GM21717 (cell line): ENCODE results near the gene AP1S1.
A peak's percentile ranks its signal among the peaks of the same experiment; 100 is the strongest.

Experiments used
- ATAC-seq: cut with Tn5 transposase; IDR thresholded peaks from one replicate; pipeline ENCODE4 v1.9.1; 2021; ENCODE audit warnings: mild to moderate bottlenecking, moderate library complexity; ENCODE audit not compliant: unreplicated experiment

Gene AP1S1

GRCh38 chr7:101156277-101156676 is 2.0 kb downstream of the AP1S1 start:
- ATAC-seq: no peak

DNA sequence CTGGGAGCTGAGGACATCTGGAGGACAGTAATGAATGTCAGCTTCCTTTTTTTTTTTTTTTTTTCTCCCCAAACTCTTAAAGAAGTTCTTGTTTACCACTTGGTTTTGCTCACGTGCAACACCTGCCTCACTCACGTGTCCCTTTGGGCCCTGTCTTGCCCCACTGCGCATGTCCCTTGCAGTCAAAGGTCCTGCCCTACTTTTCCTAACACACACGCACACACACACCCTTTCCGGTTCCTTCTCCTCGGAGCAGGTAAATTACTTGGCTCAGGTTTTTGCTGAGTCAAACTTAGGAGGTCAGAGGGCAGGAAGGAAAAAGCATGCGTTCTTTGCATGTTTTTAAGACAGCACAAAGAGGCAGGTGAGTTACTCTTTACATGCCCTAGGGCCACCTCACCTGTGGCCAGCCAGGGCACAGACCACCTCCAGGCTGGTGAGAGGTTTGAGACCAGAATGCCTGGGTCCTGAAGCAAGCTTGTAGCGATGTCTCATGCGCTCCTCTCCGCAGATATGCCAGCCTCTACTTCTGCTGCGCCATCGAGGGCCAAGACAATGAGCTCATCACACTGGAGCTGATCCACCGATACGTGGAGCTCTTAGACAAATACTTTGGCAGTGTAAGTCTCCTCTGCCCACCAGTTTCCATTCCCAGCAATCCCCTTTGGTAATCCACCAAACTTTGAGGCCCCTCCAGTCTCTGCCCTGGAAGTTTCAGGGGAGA is 2.8 kb downstream of the AP1S1 start:
- ATAC-seq: no peak

DNA sequence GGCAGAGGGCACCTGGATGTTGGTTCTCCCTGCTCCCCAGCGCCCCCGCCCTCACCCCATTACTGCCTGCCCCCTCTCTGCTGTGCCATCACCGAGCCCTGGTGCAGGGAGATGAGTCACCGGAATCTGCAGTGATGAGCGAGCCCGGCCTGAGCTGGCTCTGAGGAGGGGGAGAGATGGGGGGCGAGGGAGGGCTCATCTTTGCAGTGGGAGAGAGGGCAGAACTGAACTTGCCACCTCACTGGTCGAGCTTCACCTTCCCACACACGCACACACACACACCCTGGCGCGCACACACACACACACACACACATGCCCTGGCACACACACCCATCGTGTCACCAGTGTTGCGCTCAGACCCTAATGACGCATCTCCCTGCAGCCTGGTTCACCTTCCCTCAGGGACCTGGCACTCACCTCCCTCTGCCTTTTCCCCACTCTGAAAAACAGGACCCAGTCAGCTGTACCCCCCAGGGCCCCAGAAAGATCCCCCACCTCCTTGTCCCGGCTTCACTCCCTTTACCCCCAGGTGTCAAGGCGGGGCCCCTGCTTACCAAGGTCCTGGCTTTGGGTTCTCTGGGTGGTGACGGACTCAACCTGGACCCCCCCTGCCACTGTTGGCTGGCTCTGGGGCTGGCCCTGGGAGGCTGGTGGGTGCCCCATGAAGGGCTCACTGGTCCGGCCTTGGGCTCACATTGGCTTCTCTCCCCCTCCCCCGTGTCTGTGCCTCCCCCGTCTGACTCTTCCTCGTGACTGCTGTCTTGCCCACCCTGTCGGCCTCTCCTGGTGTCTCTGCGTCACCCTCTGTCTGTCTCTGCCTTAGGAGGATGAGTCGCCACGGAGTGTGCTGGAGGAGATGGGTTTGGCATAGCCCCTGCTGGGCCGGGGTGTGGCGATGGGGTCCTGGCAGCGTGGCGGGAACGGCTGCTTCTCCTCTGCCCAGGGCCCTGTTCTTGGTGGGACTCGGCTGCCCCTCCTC is 5.7 kb downstream of the AP1S1 start:
- ATAC-seq: no peak

GRCh38 chr7:101160910-101161309 is 6.6 kb downstream of the AP1S1 start:
- no peak for ATAC-seq

DNA sequence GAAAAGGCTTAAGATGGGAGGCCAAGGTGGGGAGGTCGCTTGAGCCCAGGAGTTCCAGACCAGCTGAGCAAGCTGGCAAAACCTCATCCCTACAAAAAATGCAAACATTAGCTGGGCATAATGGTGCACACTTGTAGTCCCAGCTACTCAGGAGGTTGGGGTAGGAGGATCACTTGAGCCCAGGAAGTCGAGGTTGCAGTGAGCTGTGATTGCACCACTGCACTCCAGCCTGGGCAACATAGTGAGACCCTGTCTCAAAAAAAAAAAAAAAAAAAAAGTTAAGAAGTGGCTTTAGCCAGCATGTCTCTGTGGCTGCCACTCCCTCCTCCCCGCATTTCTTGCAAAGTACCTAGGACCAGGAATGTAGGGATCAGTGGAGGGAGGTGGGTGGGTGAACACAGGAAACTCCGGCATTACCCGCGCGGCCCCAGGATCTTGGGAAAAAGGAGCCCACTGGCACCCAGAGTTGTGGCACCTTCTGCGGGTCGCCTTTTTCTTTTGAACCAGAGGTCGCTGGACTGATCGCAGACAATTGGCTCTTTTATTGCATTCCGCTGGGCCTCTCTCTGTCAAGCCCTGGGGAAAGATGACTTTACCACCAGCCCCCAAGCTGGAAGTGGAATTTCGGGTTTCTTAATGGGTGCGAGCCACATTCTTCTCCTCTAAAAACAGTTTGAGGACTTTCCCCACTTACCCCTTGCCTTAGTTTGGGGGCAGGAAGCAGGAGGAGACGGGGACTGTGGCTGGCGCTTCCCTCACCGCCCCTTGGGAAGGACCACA is 7.6 kb downstream of the AP1S1 start:
- ATAC-seq: no peak

DNA sequence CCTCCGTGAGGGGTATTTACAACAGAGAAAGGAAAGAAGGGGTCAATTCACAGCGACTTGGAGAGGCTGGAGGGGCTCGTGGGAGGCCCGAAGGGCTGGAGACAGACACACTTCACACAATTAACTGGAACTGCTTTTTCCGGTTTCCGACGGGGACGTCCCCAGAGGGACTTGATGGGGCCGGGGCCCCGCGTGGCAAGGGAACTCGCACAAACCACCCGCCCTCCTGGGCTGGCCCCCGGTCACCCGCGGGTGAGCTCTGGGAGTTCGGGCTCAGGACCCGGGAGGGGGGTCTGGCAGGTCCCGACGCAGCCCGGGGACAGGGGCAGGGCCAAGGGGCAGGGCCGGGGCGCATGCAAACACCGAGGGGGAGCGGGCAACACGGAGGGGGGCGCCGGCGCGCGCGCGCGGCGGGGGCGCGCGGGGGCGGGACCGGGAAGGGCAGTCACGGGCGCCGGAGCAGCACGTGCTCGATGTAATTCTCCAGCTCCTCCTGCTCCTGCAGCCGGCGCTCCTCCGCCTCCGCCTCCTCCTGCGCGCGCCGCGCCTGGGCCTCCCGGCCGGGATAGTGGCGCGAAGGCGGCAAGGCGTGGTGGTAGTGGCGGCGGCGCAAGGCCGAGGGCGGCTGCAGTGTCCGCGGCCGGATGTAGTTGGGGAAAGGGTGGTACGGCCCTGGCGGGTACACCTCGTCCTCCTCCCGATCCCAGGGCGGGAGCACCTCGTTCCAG is 8.4 kb downstream of the AP1S1 start:
- no peak for ATAC-seq

DNA sequence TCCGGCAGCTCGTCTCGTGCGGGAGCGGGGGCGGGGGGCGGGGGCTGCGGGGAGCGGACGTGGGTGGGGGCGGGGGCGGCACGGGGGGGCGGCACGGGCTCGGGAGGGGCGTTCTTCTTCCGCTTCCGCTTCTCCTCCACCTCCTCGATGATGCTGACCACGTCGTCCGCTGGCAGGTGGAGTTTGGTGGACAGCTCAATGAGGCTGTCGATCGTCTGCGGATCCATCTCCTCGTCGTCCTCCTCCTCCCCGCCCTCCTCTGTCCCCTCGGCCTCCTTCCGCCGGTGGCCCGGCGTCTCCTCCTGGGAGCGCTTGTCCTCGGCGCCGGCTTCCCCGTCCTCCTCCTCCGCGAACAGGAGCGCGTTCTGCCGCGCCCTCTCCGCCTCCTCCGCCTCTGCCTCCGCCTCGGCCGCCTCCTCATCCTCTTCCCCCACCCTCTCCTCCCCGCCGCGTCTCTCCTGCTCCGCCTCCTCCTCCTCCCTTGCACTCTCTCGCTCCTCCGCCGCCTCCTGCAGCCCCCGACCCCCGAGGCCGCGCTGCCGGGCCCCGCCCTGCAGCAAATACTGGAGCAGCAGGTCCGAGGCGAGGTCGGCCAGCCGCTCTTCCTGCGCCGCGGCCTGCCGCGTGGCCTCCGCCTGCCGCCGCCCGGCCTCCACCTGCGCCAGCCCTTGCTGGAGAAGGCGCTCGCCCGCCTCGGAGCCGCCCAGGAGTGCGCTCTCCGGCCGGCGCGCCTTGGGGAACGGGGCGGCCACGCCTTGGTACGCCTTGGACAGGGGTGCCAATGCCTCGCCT is 9.2 kb downstream of the AP1S1 start:
- no peak for ATAC-seq

DNA sequence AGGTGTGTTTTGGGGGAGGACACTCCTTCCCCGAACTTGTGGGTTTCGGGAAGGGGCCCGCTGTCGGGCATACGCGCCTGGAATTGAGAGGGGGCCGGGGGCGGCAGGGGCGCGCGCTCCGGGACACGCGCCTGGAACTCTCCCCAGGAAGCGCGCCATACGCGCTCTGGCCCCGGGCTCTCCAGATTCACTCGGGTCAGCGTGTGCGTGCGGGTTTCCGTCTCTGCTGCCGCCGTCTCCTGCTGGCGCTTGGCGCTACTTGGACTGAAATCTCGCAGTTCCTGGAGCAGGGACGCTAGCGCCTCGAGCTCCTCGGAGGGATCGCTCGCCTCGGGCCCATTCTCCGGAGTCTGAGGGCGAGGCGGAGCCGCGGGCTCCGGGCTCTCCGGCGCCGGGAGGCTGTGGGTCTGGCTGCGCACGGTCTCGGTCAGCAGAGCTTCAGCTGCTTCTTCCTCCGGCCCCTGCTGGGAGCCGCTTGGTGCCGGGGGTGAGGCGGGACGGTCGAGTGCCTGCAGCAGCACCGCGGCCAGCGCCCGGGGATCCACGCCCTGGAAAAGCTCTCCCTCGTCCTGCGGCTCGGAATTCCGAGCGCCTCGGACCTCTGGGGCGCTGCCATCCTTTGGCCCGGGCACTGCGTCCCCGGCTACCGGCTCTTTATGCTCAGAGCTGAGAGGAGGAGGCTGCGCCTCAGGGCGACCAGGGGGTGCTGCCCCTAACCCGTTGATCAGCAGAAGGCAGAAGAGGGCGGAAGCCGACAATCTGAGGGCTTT is 10.0 kb downstream of the AP1S1 start:
- no peak for ATAC-seq

- ATAC-seq: peak; percentile 42
These were observed 11.0 kb downstream of the AP1S1 start, which contains the start of gene VGF for GRCh38 chr7:101165075-101165957. Gene VGF, minus strand, starts transcription at chr7:101165569. Its CDS starts 726 bp downstream, at chr7:101164843.

- ATAC-seq: no peak
These were observed 11.8 kb downstream of the AP1S1 start for GRCh38 chr7:101165958-101166647.

DNA sequence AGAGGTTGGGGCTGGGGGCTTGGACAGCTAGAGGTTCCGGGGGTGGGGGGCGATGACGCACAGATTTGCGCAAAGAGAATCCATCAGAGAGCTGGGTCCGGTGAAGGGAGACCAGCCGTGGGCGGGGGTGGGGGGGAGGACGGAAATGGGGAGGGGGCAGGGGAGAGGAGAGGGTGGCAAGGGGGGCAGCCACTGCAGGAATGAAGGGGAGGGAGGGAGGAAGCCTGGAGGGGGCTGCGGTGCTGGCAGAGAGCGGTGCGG is 12.3 kb downstream of the AP1S1 start:
- no peak for ATAC-seq

- no peak for ATAC-seq
These were observed 12.8 kb downstream of the AP1S1 start for GRCh38 chr7:101166909-101167644.

- ATAC-seq: no peak
These were observed 13.6 kb downstream of the AP1S1 start for GRCh38 chr7:101167645-101168411.

- ATAC-seq: no peak
These were observed 14.3 kb downstream of the AP1S1 start for GRCh38 chr7:101168412-101169049.

DNA sequence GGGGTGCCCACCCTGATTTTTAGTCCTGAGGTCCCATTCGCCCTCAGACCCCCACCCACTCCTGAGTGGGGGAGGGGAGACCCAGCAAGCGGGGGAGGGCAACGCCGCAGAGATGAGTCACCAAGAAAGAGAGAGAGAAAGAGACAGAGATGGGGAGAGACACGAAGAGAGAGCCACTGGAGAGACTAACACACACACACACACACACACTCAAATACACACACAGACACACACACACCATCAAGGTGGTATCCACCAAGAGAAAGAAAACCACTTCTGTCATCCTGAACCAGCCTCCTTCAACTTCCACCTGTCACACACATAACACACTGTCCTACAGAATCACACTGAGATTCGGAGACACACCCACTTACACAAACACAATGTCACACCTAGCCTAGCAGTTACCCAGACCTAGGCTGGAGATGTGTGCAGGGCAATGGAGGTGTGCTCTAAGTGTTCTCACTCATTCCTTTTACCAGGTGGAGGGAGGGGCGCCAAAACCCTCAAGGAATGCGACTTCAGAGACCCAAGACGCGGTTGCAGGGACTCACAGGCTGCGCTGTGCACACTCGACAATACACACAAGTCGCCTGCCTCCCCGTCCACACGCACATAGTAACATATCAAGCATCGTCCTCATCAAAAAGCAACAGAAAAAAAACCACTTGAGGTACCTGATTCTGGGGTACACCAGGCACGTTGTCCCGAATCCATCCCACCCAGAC is 15.0 kb downstream of the AP1S1 start:
- no peak for ATAC-seq
